Nephron (organoid): ENCODE results near the gene DENND1A.

Experiments
- H3K27ac Mint-ChIP-seq, 3 experiments: 2 replicates each; pipeline ENCODE4 v1.8.0; 2020; ENCODE audit warnings: mixed read lengths in 3 of 3, mild to moderate bottlenecking in 2 of 3, moderate library complexity in 1 of 3
- H3K27me3 Mint-ChIP-seq: 2 replicates; pipeline ENCODE4 v1.8.0; 2021; ENCODE audit warnings: low read depth, mild to moderate bottlenecking, moderate library complexity, mixed read lengths
- H3K36me3 Mint-ChIP-seq: 2 replicates; pipeline ENCODE4 v1.8.0; 2020; ENCODE audit warnings: low read depth, mixed read lengths
- H3K4me1 Mint-ChIP-seq: 2 replicates; pipeline ENCODE4 v1.8.0; 2020; ENCODE audit warnings: mixed read lengths
- H3K4me3 Mint-ChIP-seq, 3 experiments: 2 replicates each; pipeline ENCODE4 v1.8.0; 2020; ENCODE audit warnings: mild to moderate bottlenecking in 3 of 3, mixed read lengths in 3 of 3, moderate library complexity in 2 of 3
- H3K9me3 Mint-ChIP-seq: 2 replicates; pipeline ENCODE4 v1.8.0; 2020; ENCODE audit warnings: mixed read lengths
- TF ChIP-seq, protein P1 (sequence below), 3 experiments: fragments of 200-600 bp; sonication (generic); IDR thresholded peaks; one replicate each; pipeline ENCODE4 v1.5.0; 2021; ENCODE audit warnings: antibody characterized with exemption in 3 of 3; ENCODE audit not compliant: unreplicated experiment in 3 of 3

Gene DENND1A

GRCh38 chr9:123377211-123377971 lies 552.5 kb downstream of the DENND1A start:
- Mint-ChIP-seq H3K27ac (peak overlapping the region; percentile 87 to 97 (median 93)), H3K36me3 (peaks cover 4% of the 10 kb centered on the region), H3K4me3 (peak overlapping the region in 1 of 3 experiments; percentile 24), H3K27me3 (peaks cover 15% of the 10 kb centered on the region), H3K9me3 (no peaks in the 10 kb centered on the region), H3K4me1 (peaks cover 41% of the 10 kb centered on the region)
- TF ChIP-seq, protein P1, sequence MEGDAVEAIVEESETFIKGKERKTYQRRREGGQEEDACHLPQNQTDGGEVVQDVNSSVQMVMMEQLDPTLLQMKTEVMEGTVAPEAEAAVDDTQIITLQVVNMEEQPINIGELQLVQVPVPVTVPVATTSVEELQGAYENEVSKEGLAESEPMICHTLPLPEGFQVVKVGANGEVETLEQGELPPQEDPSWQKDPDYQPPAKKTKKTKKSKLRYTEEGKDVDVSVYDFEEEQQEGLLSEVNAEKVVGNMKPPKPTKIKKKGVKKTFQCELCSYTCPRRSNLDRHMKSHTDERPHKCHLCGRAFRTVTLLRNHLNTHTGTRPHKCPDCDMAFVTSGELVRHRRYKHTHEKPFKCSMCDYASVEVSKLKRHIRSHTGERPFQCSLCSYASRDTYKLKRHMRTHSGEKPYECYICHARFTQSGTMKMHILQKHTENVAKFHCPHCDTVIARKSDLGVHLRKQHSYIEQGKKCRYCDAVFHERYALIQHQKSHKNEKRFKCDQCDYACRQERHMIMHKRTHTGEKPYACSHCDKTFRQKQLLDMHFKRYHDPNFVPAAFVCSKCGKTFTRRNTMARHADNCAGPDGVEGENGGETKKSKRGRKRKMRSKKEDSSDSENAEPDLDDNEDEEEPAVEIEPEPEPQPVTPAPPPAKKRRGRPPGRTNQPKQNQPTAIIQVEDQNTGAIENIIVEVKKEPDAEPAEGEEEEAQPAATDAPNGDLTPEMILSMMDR (IDR thresholded peaks at IDR 0.05; ENCODE audit: unreplicated experiment in 3 of 3), result no peak

DNA sequence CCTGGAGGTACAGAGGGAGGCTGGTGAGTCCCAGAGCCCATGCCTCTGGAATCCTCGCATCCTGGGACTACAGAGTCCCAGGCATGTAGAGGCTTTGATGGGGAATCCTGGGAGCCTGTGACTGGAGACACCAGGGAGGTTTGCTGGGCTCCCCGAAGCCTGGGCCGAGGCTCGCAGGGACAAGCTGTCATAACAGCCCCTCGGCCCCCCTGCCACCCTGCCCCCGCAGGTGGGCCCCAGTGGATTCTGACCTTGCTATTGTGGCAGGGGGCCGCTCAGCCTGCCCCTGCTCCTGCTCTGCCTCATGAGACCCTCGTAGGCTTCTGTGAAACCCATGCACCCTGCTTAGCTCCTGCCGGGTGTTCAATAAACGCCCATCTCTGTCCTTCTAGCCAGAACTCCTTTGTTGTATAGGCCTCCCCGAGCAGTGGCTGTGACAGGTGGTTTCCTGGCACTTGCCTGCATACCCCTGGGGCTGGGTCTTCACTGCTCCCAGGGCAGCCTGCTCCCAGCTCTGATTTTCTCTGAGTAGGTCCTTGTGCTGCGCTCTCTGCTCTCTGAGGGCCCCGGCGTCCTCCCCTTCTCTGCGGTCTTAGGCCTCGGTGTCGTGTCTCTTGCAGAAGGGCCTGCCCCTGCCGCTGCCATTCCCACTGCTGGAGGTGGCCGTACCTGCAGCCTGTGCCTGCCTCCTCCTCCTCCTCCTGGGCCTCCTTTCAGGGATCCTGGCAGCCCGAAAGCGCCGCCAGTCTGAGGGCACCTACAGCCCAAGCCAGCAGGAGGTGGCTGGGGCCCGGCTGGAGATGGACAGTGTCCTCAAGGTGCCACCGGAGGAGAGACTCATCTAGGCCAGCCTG lies 553.5 kb downstream of the DENND1A start:
- Mint-ChIP-seq H3K4me1 (peaks cover 44% of the 10 kb centered on the region), H3K36me3 (peaks cover 4% of the 10 kb centered on the region), H3K27me3 (peaks cover 20% of the 10 kb centered on the region), H3K4me3 (peak overlapping the region; percentile 34 to 55 (median 40)), H3K27ac (peak overlapping the region; percentile 87 to 97 (median 94)), H3K9me3 (no peaks in the 10 kb centered on the region)
- TF ChIP-seq, protein P1 (IDR thresholded peaks at IDR 0.05; ENCODE audit: unreplicated experiment in 3 of 3), result no peak

- Mint-ChIP-seq H3K9me3 (no peaks in the 10 kb centered on the region), H3K4me3 (peak overlapping the region in 1 of 3 experiments; percentile 13), H3K4me1 (peaks cover 44% of the 10 kb centered on the region), H3K27me3 (peaks cover 20% of the 10 kb centered on the region), H3K27ac (peak overlapping the region; percentile 87 to 97 (median 94)), H3K36me3 (peaks cover 4% of the 10 kb centered on the region)
- TF ChIP-seq, protein P1 (IDR thresholded peaks at IDR 0.05; ENCODE audit: unreplicated experiment in 3 of 3), result no peak
Observed at GRCh38 chr9:123375469-123376132, 554.3 kb downstream of the DENND1A start.

DNA sequence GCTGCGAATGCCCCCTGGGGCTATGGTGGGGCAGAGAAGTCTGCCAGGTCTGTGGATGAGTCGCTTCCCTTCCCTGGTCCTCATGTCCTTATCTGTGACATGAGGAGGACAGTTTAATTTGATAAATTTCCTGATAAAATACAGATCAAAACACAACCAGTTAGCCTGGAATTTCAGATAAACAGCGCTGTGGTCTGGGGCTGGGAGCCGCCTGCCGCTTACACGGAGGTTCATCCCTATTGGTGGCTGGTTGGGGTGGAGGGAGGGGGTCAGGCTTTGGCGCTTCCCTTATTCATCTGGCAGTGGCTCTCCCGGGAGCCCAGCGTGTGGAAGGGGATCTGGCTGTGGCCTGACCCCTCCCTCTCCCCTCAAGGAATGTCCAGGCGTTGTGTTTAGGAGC lies 556.0 kb downstream of the DENND1A start:
- Mint-ChIP-seq H3K27ac (peak overlapping the region; percentile 77 to 97 (median 87)), H3K4me1 (peaks cover 51% of the 10 kb centered on the region), H3K9me3 (no peaks in the 10 kb centered on the region), H3K4me3 (peak overlapping the region in 2 of 3 experiments; percentile 12 to 30), H3K36me3 (peaks cover 7% of the 10 kb centered on the region), H3K27me3 (peaks cover 13% of the 10 kb centered on the region)
- TF ChIP-seq, protein P1 (IDR thresholded peaks at IDR 0.05; ENCODE audit: unreplicated experiment in 3 of 3), result no peak

DNA sequence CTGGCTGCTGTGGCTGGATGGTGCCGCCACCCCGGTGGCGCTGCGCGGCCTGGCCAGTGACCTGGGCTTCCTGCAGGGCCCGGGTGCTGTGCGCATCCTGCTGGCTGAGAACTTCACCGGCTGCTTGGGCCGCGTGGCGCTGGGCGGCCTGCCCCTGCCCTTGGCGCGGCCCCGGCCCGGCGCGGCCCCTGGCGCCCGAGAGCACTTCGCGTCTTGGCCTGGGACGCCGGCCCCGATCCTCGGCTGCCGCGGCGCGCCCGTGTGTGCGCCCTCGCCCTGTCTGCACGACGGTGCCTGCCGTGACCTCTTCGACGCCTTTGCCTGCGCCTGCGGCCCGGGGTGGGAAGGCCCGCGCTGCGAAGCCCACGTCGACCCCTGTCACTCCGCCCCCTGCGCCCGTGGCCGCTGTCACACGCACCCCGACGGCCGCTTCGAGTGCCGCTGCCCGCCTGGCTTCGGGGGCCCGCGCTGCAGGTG lies 556.4 kb downstream of the DENND1A start:
- Mint-ChIP-seq H3K4me3 (no peak overlapping the region), H3K4me1 (peaks cover 51% of the 10 kb centered on the region), H3K27me3 (peaks cover 13% of the 10 kb centered on the region), H3K9me3 (no peaks in the 10 kb centered on the region), H3K27ac (peak overlapping the region in 1 of 3 experiments; percentile 87), H3K36me3 (peaks cover 7% of the 10 kb centered on the region)
- TF ChIP-seq, protein P1 (IDR thresholded peaks at IDR 0.05; ENCODE audit: unreplicated experiment in 3 of 3), result no peak
